Tibial nerve (tissue), 4 donors: ENCODE data around the gene CD81. TPM values are rescaled to one million over a fixed set of nuclear protein-coding genes. Genes with fewer than 3 reads are reported as not detected.

ENCODE experiments used
- DNase-seq, 2 donors: peaks; one replicate each; pipeline ENCODE4 v3.0.0-alpha.2; 2019; ENCODE audit warnings: low spot score in 2 of 2
- H3K27ac ChIP-seq, 4 donors: fragments of 200-600 bp; sonication (generic) in 3 of 4; one replicate each; pipeline ENCODE4 v1.5.1; 2017 to 2019; ENCODE audit warnings: mild to moderate bottlenecking in 1 of 4
- H3K27me3 ChIP-seq, 2 donors: fragments of 200-600 bp; sonication (generic) in 1 of 2; one replicate each; pipeline versions ENCODE4 v1.5.1 to v1.6.0; 2017 to 2019
- H3K36me3 ChIP-seq, 3 donors: fragments of 200-600 bp; sonication (generic); one replicate each; pipeline ENCODE4 v1.5.1; 2018 to 2019
- H3K4me1 ChIP-seq, 4 donors: fragments of 200-600 bp; sonication (generic) in 3 of 4; one replicate each; pipeline ENCODE4 v1.5.1; 2017 to 2019
- H3K4me3 ChIP-seq, 4 donors: fragments of 200-600 bp; sonication (generic) in 3 of 4; one replicate each; pipeline ENCODE4 v1.5.1; 2017 to 2019; ENCODE audit warnings: mild to moderate bottlenecking in 1 of 4, moderate library complexity in 1 of 4
- H3K9me3 ChIP-seq, 4 donors: fragments of 200-600 bp; sonication (generic) in 3 of 4; one replicate each; pipeline ENCODE4 v1.5.1; 2017 to 2019
- EP300 ChIP-seq, 2 donors: sonication (generic); formaldehyde crosslinking; IDR thresholded peaks; one replicate each; pipeline ENCODE4 v1.6.1; 2017; ENCODE audit warnings: antibody characterized with exemption in 2 of 2, mild to moderate bottlenecking in 1 of 2
- POLR2A ChIP-seq, 2 donors: fragments of 450-650 bp; IDR thresholded peaks; one replicate each; pipeline ENCODE4 v1.6.1; 2017; ENCODE audit warnings: antibody characterized with exemption in 2 of 2, mild to moderate bottlenecking in 2 of 2, moderate library complexity in 2 of 2
- WGBS, 2 donors: methylation state at CpG; one replicate each; pipeline ENCODE4 v1.1.5; 2018; 5-methylcytosine and 5-hydroxymethylcytosine counted together
- total RNA-seq, 4 donors: library from RNA; depleted of rRNA; stranded (reverse); fragments of >200 nt; gene quantifications; one replicate each; pipeline ENCODE4 v1.1.0, GENCODE V29; 2016
- TF ChIP-seq, protein P1 (sequence below), 5 experiments: fragments of 200-600 bp in 3 of 5; fragments of 450-650 bp in 2 of 5; sonication (generic) in 3 of 5; IDR thresholded peaks; one replicate each; pipeline ENCODE4 v1.5.1; 2016 to 2019; ENCODE audit warnings: antibody characterized with exemption in 5 of 5, mild to moderate bottlenecking in 3 of 5, moderate library complexity in 2 of 5

Gene CD81
- total RNA-seq, 4 donors from 2014 or later = 650 to 822 (median 674) TPM

DNA sequence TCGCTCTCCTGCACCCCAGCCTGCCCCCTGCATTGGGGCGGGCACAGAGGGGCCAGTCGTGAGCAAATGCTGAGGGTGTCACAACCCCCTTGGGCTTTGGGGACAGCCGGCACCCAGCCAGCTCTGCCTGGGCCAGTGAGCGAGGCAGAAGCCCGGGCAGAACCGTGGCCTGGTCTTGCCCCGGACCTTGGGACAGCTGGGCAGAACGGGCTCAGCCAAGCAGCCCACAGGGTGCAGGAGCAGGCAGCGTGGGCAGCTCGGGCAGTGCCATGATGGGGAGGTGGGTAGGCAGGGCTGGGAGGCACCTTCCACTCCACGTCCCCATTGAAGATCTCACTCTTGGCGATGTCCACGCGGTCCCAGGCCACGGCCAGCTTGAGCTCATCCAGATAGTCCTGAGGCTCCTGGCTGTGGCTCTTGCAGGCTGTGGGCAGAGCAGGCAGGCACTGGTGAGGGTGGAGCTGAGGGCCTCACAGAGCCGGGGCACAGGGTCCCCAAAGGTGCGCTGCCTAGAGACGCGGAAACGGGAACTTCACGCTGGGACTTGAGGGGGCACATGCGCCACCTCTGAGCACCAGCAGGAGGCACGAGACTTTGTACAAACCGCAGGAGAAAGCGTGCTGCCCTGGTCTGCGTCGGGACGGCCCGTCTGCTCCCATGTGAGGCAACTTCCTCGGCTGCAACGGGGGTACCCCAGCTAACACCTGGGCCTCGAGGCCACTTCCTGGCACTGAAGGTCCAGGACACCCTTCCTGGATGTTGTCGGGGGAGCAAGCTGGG, 38.7 kb downstream of the CD81 start:
- no peaks in the 10 kb centered on the region for H3K36me3 ChIP-seq
- H3K4me3 ChIP-seq = no peak overlapping the region
- no peaks in the 10 kb centered on the region for H3K27me3 ChIP-seq
- no peak for DNase-seq
- H3K9me3 ChIP-seq = no peaks in the 10 kb centered on the region
- 78 to 86% methylated on average over 21 to 28 of the region's 34 CpGs for WGBS, 2 donors
- H3K4me1 ChIP-seq = peaks cover 0 to 15% (median 4%) of the 10 kb centered on the region in 4 donors
- TF ChIP-seq, protein P1, sequence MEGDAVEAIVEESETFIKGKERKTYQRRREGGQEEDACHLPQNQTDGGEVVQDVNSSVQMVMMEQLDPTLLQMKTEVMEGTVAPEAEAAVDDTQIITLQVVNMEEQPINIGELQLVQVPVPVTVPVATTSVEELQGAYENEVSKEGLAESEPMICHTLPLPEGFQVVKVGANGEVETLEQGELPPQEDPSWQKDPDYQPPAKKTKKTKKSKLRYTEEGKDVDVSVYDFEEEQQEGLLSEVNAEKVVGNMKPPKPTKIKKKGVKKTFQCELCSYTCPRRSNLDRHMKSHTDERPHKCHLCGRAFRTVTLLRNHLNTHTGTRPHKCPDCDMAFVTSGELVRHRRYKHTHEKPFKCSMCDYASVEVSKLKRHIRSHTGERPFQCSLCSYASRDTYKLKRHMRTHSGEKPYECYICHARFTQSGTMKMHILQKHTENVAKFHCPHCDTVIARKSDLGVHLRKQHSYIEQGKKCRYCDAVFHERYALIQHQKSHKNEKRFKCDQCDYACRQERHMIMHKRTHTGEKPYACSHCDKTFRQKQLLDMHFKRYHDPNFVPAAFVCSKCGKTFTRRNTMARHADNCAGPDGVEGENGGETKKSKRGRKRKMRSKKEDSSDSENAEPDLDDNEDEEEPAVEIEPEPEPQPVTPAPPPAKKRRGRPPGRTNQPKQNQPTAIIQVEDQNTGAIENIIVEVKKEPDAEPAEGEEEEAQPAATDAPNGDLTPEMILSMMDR (IDR thresholded peaks at IDR 0.05) = no peak
- no peak for TF ChIP-seq POLR2A (IDR thresholded peaks at IDR 0.05)
- TF ChIP-seq EP300 (IDR thresholded peaks at IDR 0.05) = no peak
- H3K27ac ChIP-seq = no peak overlapping the region

DNA sequence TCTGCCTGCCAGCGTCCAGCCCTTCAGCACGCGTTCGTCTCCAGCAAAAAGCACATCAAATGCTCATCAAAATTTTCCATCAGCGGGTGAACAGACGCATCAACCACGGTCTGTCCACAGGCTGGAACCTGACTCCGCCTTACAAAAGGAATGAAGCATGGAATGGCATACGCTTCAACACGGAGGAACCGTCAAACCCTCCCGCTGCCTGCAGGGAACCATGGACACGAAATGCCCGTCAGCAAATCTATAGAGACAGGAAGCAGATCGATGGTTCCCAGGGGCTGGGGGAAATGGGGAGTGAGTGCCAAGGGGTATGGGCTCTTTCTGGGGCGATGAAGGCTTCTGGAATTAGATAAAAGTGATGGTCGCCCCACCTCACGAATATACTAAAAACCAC, 39.7 kb downstream of the CD81 start:
- no peak for TF ChIP-seq POLR2A (IDR thresholded peaks at IDR 0.05)
- TF ChIP-seq, protein P1 (IDR thresholded peaks at IDR 0.05) = no peak
- WGBS, 2 donors = 82 to 88% methylated on average over 18 of the region's 18 CpGs
- DNase-seq = no peak
- Histone ChIP-seq H3K27me3 (peaks cover 0 to 4% of the 10 kb centered on the region in 2 donors), H3K4me3 (no peak overlapping the region), H3K27ac (no peak overlapping the region), H3K36me3 (no peaks in the 10 kb centered on the region), H3K4me1 (peaks cover 0 to 15% (median 4%) of the 10 kb centered on the region in 4 donors), H3K9me3 (no peaks in the 10 kb centered on the region)

DNA sequence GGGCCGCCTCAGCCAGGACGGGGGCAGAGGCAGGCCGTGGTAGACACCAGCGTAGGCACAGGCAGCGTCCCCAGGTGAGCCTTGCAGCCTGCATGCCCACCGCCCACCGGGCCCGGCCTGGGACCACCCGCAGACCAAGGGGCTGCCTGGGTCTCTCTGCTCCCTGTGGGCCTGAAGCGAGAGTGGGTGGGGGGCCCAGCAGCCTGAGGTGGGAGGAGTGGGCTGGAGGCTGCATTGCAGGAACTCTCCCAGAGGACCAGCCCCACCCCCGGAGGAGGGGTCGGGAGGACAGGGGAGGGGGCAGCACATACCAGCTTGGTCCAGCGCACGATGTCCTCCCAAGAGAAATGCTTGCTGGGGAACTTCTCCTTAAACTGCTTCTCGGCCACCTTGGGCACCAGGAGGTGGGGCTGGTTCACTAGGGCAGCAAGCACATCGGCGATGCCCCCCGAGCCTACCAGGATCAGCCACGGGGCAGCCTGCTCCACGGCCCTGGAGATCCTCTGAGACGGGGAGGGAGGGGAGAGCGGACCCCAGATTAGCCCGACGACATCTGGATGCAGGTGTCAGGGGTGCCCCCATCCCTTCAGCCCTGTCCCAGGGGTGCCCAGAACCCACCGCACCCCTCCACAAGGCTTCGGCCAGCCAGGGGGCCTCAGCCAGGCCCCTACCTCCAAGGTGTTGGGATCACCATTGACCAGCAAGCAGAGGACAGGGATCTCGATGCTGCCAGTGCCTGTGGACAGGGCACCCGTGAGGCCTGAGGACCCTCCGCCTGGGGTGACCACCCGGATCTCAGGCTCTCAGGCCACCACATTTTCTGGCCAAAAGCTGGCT, 41.0 kb downstream of the CD81 start:
- Histone ChIP-seq H3K27me3 (peaks cover 0 to 4% of the 10 kb centered on the region in 2 donors), H3K4me1 (peaks cover 0 to 15% (median 4%) of the 10 kb centered on the region in 4 donors), H3K27ac (no peak overlapping the region), H3K9me3 (no peaks in the 10 kb centered on the region), H3K36me3 (no peaks in the 10 kb centered on the region), H3K4me3 (no peak overlapping the region)
- WGBS, 2 donors = 77 to 84% methylated on average over 17 to 24 of the region's 30 CpGs
- no peak for DNase-seq
- TF ChIP-seq EP300 (IDR thresholded peaks at IDR 0.05) (no peak), POLR2A (IDR thresholded peaks at IDR 0.05) (no peak)

DNA sequence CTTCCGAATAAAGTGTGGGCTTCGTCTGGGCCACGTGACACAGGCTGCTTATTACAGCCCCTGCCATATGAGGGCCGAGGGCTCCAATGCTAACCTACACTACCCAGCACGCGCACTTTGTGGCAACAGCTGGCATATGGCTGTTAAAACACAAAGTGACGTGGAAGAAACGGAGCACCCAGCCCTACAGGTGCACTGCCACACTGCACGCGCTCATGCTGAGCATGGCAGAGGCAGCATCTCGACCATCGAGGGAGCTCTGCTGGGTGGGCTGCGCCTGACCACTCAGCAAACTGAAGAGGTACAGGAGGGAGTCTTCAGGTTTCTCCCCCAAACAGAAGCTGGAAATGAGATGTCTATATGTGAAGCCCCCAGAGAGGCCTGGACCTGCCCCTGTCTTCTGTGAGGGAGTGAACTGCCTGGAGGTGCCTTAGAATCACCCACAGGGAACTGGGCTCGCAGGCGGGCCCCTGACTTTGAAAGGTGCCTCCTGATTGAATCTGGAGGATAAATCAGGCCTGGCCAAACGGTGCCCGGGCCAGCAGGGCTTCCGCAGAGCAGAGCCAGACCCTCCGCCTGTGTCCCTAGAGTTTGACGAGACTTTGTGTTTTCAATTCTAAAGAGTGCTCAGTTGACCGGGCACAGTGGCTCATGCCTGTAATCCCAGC, 41.7 kb downstream of the CD81 start:
- Histone ChIP-seq H3K9me3 (no peaks in the 10 kb centered on the region), H3K4me1 (peaks cover 0 to 15% (median 4%) of the 10 kb centered on the region in 4 donors), H3K36me3 (no peaks in the 10 kb centered on the region), H3K4me3 (no peak overlapping the region), H3K27me3 (peaks cover 0 to 4% of the 10 kb centered on the region in 2 donors), H3K27ac (no peak overlapping the region)
- TF ChIP-seq EP300 (IDR thresholded peaks at IDR 0.05) (no peak), POLR2A (IDR thresholded peaks at IDR 0.05) (no peak)
- TF ChIP-seq, protein P1 (IDR thresholded peaks at IDR 0.05) = no peak
- DNase-seq = no peak
- 73 to 90% methylated on average over 20 of the region's 21 CpGs for WGBS, 2 donors

DNA sequence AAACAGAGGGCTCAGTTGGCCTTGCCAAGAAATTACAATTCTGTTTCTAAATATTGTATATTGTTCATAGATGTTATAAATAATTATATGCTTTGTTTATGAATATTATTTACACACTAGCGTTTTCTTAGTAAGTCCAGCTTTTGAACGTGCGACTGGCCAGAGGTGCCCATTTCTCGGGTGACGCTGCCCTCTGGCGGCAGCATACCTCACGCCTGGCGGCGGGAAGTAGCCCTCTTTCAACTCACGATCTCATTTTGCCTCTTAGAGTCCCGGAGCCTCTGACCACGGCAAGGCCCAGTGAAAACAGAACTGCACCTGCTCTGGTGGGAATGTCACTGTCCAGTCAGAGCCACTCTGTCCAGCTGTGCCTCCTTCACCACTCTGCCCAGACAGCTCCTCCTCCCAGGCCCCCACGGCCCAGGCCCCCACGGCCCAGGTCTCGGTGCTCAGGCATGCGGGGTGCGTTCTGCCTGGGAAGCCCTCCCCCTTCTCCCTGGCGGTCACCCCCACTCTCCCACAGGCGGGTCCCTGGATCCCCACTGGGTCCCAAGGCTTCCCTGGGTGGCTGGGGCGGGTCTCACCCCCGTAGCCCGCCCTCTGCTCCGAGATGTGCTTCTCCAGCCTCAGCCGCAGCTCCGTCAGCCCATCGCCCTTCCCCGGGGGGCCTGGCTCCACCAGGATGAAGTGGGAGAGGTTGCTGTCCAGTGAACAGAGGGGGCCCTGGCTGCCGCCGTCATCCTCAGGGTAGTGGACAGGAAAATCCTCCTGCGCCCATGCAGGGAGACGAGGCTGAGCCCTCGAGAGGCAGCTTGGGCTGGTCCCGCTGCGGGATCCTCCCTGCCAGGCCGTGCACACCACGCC, 42.8 kb downstream of the CD81 start:
- H3K36me3 ChIP-seq = no peaks in the 10 kb centered on the region
- TF ChIP-seq EP300 (IDR thresholded peaks at IDR 0.05) (peak in 1 of 2 donors; percentile 29), POLR2A (IDR thresholded peaks at IDR 0.05) (no peak)
- TF ChIP-seq, protein P1 (IDR thresholded peaks at IDR 0.05) = peak; percentile 75 to 91 (median 83)
- DNase-seq = peak; percentile 76 to 78
- peaks cover 0 to 4% of the 10 kb centered on the region in 2 donors for H3K27me3 ChIP-seq
- peaks cover 0 to 15% (median 4%) of the 10 kb centered on the region in 4 donors for H3K4me1 ChIP-seq
- WGBS, 2 donors = 45 to 52% methylated on average over 25 to 31 of the region's 36 CpGs
- no peak overlapping the region for H3K4me3 ChIP-seq
- H3K9me3 ChIP-seq = no peaks in the 10 kb centered on the region
- H3K27ac ChIP-seq = peak overlapping the region in 1 of 4 donors; percentile 35
